Measurements from ENCODE around the gene CKB. TPM values are rescaled to one million over a fixed set of nuclear protein-coding genes. Genes with fewer than 3 reads are reported as not detected.

The CKB gene
- total RNA-seq, 1 donor from 2014 or later: 10.2 TPM

DNA sequence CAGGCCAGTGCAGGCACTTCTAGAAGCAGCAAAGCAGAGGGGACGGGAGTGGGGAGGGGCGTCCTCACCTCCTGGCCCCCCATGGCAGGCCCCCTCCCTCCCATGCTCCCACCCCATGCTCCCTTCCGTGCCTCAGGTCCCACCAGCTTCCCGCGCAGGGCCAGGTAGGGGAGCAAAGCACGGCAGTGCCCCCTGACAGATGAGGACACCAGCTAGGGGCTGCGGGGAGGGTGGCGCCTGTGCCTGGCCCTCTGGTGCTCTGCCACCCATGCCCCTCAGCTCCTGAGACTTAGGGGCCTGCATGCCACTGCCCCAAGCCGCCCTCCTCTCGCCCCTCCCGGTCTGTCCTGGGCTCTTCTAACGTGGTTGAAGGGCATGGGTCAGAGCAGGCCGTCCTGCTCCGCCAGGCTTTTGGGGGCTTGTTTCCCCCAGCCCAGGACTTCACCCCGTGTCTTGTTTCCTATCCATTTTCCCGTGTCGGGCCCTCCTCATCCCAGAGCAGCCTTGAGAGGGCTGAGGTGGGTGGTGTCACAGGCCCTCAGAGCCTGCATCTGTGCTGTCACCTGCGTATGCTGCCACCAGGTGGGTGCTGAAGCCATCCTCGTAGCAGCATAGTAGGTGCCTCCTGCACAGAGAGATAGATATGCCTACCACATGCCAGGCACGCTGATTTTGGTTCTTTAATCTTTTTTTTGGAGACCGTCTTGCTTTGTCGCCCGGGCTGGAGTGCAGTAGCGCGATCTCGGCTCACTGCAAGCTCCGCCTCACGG lies 16.6 kb upstream of the CKB start:
- ATAC-seq (no peak), DNase-seq (ENCODE audit: low spot score) (no peak)

DNA sequence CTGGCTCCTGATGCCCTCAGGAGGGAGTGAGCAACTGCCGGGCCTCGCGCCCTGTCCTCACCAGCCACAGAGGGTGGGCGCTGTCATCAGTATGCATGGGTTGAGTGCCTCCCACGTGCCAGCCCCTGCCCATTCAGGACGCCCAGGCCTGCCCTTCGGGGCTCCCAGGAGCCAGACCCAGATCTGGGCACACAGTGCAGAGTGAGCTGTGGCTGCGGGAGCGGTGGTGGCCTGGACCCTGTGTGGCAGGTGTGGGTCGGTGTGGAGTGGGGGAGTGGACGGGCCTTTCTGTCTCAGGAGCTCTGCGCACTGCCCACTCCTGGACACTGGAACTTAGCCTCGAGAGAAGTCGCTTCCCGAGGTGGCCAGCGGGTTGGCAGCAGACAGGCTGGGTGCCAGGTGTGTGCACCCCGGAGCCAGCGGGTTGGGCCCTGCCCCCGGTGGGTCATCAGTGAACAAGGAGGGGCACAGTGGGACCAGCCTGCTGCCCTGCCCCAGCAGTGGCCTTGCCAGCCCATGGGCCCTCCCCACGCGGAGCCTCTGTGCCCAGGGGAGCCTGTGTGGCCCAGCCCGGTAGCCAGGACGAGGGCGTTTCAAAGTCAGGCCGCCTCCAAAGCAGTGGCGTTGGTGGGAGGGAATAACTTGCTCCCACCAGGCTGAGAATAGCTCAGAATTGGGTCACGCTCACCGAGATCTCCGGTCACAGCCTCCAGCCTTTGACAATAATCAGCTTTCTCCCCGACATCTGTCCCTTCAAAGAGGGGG lies 15.8 kb upstream of the CKB start:
- ATAC-seq: peak; percentile 17
- DNase-seq (ENCODE audit: low spot score): no peak

GRCh38 chr14:103537175-103537990 lies 14.8 kb upstream of the CKB start:
- DNase-seq (ENCODE audit: low spot score) (no peak), ATAC-seq (no peak)

GRCh38 chr14:103536693-103537092 lies 14.1 kb upstream of the CKB start:
- DNase-seq (ENCODE audit: low spot score): no peak
- ATAC-seq: no peak

GRCh38 chr14:103535891-103536565 lies 13.4 kb upstream of the CKB start:
- no peak for DNase-seq (ENCODE audit: low spot score)
- ATAC-seq: no peak

DNA sequence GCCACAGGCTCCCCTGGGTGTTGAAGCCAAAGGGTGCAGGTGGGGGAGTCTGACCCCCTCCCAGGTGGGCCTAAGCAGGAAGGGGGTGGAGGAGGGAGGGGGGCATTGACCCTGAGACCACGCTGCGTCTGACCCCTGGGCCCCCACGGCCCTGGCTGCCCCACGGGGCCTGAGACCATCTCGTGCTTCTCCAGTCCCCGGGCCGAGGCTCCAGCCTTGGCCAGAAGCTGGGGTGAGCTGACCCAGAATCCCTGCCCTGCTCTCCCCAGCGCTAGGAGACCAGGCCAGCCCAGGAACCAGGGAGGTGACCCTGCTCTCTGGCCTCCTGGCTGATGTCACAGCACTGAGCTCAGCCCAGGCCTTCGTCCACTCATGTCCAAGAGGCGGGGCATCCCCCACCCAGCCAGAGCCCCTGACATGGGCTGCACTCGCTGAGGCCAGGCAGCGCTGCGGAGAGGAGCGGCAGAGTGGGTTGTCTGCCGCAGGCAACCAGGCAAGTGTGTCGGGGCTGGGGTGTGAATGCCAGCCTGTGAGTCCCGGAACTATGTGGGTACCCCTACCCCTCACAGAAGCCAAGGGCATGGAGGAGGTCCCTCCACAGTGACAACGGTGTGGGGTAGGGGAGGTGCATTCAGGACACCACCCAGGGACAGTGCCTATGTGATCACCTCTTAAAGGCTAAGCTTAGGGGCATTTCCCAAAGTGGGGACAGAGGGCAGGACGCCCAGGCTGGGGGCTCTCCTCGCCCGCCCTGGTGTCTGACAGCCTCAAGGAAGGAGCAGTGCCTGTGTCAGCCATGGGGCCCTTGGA lies 12.7 kb upstream of the CKB start:
- ATAC-seq: peak; percentile 6
- no peak for DNase-seq (ENCODE audit: low spot score)

DNA sequence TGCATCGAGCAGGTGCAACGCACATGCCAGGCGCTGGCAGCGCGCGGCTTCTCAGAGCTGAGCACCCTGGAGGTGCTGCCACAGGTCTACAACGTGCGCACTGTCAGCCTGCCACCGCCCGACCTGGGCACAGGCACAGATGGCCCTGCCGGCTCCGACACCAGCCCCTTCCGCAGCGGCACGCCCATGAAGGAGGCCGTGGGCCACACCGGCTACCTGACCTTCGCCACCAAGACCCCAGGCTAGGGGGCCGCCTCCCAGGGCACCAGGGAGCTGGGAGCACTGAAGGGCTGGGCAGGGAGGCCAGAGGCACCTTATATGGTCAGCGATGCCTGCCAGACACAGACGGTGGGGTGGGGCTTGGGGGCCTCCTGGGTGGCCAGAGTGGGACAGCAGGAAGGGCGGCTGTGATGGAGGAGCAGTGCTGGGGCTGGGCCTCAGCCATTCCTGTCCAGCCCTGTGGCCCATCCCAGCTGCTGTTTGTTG lies 12.0 kb upstream of the CKB start:
- DNase-seq (ENCODE audit: low spot score): no peak

GRCh38 chr14:103533999-103534575 lies 11.5 kb upstream of the CKB start:
- DNase-seq (ENCODE audit: low spot score): no peak
- ATAC-seq: no peak

More for the DNA sequence above, 12.0 kb upstream of the CKB start:
- ATAC-seq: no peak

- ATAC-seq (no peak), DNase-seq (ENCODE audit: low spot score) (no peak)
These were observed 10.7 kb upstream of the CKB start for GRCh38 chr14:103533137-103533998.

DNA sequence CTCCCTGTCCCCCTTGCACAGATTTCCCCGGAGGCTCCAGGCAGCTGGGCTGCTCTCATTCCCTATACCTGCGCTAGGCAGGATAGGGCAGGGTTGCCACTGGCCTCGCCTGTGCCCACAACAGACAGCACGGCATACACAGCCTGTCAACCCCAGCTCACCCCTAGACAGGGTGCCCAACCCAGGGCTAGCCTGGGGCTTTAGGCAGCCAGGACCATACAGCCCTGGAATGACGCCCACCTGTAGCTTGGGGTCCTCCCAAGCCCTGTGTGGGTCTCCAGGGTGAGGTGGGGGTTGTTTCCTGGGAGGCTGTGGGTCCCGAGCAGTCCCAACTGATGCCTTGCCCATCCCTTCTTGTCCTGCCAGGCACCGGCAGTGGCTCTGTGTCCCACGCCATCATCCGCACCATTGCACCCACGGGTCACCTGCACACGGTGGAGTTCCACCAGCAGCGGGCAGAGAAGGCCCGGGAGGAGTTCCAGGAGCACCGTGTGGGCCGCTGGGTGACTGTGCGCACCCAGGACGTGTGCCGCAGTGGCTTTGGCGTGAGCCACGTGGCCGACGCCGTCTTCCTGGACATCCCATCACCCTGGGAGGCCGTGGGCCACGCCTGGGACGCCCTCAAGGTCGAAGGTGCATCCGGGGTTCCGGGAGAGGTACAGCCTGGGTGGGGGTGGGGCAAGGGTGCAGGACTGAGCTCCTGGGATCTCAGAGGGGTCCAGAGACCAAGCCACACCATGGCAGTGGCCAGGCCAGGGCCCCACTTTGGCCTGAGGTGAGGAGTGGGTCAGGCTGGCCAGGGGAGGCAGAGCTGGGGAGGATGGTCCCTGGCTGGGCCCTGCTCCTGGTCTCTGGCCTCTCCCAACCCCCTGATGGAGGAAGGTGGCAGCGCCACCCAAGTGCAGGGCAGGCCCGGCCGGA lies 9.8 kb upstream of the CKB start:
- DNase-seq (ENCODE audit: low spot score) (no peak), ATAC-seq (no peak)

DNA sequence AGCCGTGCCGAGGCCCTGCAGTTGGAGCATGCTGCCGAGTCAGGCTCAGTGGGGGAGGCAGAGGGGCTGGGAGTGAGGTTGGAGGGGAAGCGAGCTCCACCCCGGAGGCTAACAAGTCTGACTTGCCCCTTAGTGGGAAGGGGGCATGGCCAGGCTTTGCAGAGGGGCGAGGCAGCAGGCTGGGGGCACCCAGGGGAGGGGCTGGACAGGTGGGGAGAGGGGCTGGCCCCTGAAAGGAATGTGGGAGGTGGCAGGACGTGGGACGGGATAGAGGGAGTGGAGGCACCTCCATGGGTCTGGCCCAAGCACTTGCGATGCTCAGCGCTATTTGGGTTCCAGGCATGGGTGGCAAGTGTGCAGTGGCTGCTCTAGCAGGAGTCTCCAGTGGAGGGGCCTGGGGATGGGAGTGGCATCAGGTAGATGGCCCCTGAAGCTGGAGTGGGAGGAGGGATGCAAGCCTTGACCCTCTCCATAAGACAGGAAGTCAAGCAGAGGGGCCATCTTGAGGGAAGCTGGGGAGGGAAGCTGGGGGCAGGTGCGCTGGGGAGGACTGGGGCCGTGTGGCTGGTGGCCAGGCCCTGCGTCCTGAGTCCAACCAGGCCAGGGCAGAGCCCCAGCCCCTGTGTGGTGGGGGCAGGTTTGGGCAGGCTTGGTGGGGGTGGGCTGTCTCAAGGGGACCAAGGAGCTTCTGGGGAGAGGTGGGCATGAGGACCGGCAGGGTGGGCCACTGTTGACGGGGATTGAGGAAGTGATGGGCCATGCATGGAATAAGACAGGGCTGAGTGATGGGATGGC lies 9.0 kb upstream of the CKB start:
- no peak for ATAC-seq
- DNase-seq (ENCODE audit: low spot score): no peak

DNA sequence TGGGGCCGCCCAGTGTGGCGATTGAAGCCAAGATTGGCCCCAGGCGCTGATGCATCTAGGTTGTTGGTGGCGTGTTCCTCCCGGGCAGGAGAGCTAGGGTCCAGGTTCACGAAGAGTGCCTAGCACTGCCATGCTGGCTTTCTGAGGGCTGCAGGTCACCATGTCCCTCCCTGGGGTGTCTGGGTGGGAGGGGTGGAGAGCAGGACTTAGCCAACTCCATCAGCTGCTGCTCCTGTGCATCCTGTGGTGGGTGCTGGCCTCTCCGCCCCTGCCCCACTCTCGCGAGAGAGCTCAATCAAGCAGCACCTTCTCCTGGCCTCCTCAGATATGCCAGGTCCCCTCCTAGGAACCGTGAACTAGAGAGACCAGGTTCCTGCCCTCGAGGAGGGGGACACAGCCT lies 8.2 kb upstream of the CKB start:
- ATAC-seq: no peak
- DNase-seq (ENCODE audit: low spot score): no peak

DNA sequence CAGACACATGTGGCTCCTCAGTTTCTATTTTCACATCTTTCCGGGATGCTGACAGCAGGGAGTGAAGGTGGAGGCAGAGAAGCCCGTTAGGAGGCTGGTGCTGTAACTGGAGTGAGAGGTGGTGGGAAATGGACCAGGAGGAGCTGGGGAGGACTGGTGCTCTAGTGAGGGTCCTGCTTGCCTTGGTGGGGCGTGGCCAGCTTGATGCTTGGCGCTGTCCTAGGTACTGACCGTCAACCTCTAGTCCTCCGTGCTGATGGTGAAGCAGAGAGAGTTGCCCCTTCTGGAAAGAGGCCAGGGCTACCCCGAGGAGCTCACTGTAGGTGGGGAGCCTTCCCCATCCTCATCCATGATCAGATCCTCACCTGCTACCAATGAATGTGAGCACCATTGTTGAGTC lies 7.8 kb upstream of the CKB start:
- ATAC-seq (no peak), DNase-seq (ENCODE audit: low spot score) (no peak)

- no peak for ATAC-seq
- DNase-seq (ENCODE audit: low spot score): no peak
These were observed 7.0 kb upstream of the CKB start for GRCh38 chr14:103529383-103530365.

DNA sequence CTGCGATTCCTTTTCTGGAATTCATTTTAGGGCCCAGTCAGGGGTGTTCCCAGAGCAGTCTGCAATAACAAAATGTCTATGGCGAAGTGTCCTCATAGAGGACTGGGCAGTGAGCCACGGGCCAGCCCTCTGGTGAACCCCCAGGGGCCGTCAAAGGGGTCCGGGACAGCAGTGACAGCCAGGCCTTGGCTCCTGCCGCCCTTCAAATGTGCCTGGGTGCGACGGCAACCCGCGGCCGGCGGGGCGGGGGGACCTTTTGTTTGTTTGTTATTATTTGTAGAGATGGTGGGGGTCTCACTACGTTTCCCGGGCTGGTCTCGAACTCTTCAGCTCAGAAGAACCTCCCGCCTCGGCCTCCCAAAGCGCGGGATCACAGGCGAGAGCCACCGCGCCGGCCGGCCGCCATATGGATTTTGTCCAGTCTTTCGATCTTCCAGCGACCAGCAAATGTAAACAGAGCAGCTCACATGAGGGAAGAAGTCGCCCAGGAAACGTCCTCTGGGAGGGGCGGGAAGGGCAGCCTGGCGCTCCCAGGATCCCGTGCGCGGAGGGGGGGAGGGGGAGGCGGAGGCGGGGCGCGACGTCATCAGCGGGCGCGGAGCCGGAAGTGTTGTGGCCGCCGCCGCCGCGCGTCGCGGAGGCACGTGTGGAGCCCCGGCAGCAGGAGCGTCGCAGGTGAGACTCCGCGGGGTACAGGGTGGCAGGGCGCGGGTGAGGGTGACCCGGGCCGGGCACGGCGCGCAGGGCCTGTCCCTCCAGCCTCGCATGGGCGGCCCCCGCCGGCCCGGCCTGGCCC lies 6.2 kb upstream of the CKB start, which contains the start of gene TRMT61A:
Gene TRMT61A (plus strand): TSS at position 610 of the 796 bp plus-strand sequence. CDS start 783 bp downstream, outside the sequence.
- DNase-seq (ENCODE audit: low spot score) (peak; percentile 93), ATAC-seq (peak; percentile 93)

Measured in left lobe of liver (tissue), 2 donors.